HFFc6 (cell line): ENCODE measurements around the gene CELF2. TPM values are rescaled to one million over a fixed set of nuclear protein-coding genes. Genes with fewer than 3 reads are reported as not detected.

Experiments
- DNase-seq: peaks from one replicate; pipeline ENCODE4 v3.0.0-alpha.2; 2018
- H3K27ac Mint-ChIP-seq: 2 replicates; pipeline ENCODE4 v1.8.0; 2020; ENCODE audit warnings: mild to moderate bottlenecking, mixed read lengths
- H3K27me3 Mint-ChIP-seq: 2 replicates; pipeline ENCODE4 v1.8.0; 2021; ENCODE audit warnings: mild to moderate bottlenecking, moderate library complexity, mixed read lengths; ENCODE audit not compliant: insufficient read depth
- H3K36me3 Mint-ChIP-seq: 2 replicates; pipeline ENCODE4 v1.8.0; 2021; ENCODE audit warnings: low read depth, mixed read lengths
- H3K4me1 Mint-ChIP-seq: 2 replicates; pipeline ENCODE4 v1.8.0; 2020; ENCODE audit warnings: low read depth, mixed read lengths
- H3K4me3 Mint-ChIP-seq: 2 replicates; pipeline ENCODE4 v1.8.0; 2020; ENCODE audit warnings: mild to moderate bottlenecking, moderate library complexity, mixed read lengths
- H3K9me3 Mint-ChIP-seq: 2 replicates; pipeline ENCODE4 v1.8.0; 2020; ENCODE audit warnings: mild to moderate bottlenecking, mixed read lengths
- total RNA-seq, 6 experiments: library from RNA; stranded (reverse); fragmentation: NEBNext Ultra II Directional; extraction: Animal tissue kit (Norgen Biotek cat#: 25700); gene quantifications; 2 replicates in 1 of 6; 3 replicates in 5 of 6; pipeline ENCODE4 v1.2.3, GENCODE V29; 2021
- TF ChIP-seq, protein P1 (sequence below): fragments of 200-600 bp; sonication (generic); IDR thresholded peaks from 2 replicates; pipeline ENCODE4 v1.5.0; 2021; ENCODE audit warnings: antibody characterized with exemption, mild to moderate bottlenecking

CELF2 gene
- total RNA-seq, 6 experiments from 2014 or later = 2.7 to 5.2 (median 3.5) TPM

GRCh38 chr10:11193001-11193551, 175.4 kb downstream of the CELF2 start:
- no peak for DNase-seq
- Mint-ChIP-seq H3K27ac (no peak overlapping the region), H3K4me1 (peaks cover 9% of the 10 kb centered on the region), H3K9me3 (peaks cover 9% of the 10 kb centered on the region; the same call in 1 of the 2 replicates), H3K4me3 (no peak overlapping the region), H3K36me3 (no peaks in the 10 kb centered on the region; the same call in 1 of the 2 replicates), H3K27me3 (peaks cover 1% of the 10 kb centered on the region; the same call in 1 of the 2 replicates)
- TF ChIP-seq, protein P1, sequence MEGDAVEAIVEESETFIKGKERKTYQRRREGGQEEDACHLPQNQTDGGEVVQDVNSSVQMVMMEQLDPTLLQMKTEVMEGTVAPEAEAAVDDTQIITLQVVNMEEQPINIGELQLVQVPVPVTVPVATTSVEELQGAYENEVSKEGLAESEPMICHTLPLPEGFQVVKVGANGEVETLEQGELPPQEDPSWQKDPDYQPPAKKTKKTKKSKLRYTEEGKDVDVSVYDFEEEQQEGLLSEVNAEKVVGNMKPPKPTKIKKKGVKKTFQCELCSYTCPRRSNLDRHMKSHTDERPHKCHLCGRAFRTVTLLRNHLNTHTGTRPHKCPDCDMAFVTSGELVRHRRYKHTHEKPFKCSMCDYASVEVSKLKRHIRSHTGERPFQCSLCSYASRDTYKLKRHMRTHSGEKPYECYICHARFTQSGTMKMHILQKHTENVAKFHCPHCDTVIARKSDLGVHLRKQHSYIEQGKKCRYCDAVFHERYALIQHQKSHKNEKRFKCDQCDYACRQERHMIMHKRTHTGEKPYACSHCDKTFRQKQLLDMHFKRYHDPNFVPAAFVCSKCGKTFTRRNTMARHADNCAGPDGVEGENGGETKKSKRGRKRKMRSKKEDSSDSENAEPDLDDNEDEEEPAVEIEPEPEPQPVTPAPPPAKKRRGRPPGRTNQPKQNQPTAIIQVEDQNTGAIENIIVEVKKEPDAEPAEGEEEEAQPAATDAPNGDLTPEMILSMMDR = no peak

DNA sequence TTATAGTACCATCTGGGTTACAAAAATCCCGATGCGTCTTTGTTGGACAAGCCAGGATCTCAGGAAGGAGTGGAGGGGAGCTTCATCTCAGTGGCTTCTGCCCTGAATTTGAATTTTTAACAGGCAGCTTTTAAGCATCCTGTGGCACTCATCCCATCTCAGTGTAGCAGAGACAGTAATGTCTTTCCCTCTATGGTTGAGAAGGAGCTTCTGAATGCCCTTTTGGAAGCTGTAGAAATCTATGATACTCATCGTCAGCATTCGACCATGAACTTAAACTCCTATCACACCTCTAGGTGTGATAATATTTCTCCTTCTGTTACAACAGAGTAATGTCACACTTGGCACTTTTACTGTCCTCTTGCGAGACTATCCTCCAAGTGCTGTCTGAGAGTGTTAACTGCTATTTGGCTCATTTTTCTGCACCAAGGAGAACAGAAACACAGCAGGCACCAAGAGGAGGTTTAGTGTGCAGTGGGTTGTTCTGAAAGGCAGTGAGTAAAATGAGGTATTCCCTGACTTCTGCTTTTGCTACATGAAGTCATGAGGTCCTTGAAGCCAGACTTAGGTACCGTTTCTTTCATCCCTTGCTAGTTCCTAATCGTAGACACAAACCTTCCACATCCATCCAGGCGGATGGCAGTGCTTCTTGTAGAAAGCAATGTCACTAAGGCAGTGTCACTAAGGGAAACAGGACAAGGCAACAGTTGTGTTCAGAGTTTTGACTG, 177.4 kb downstream of the CELF2 start:
- TF ChIP-seq, protein P1 = no peak
- H3K27me3 Mint-ChIP-seq = peaks cover 1% of the 10 kb centered on the region; the same call in 1 of the 2 replicates
- H3K4me3 Mint-ChIP-seq = no peak overlapping the region
- H3K36me3 Mint-ChIP-seq = no peaks in the 10 kb centered on the region; the same call in 1 of the 2 replicates
- DNase-seq = no peak
- H3K9me3 Mint-ChIP-seq = peaks cover 9% of the 10 kb centered on the region; the same call in 1 of the 2 replicates
- peaks cover under 1% of the 10 kb centered on the region; the same call in 1 of the 2 replicates for H3K4me1 Mint-ChIP-seq
- no peak overlapping the region for H3K27ac Mint-ChIP-seq

GRCh38 chr10:11195623-11196022, 178.0 kb downstream of the CELF2 start:
- Mint-ChIP-seq H3K9me3 (peaks cover 15% of the 10 kb centered on the region; the same call in 1 of the 2 replicates), H3K36me3 (no peaks in the 10 kb centered on the region; the same call in 1 of the 2 replicates), H3K4me3 (no peak overlapping the region), H3K4me1 (no peaks in the 10 kb centered on the region; the same call in 1 of the 2 replicates), H3K27ac (no peak overlapping the region), H3K27me3 (peaks cover 1% of the 10 kb centered on the region; the same call in 1 of the 2 replicates)
- TF ChIP-seq, protein P1 = no peak
- DNase-seq = no peak

- peak overlapping the region; percentile 15; the same call in 1 of the 2 replicates for H3K4me3 Mint-ChIP-seq
- DNase-seq = no peak
- peaks cover 1% of the 10 kb centered on the region; the same call in 1 of the 2 replicates for H3K27me3 Mint-ChIP-seq
- no peak overlapping the region for H3K27ac Mint-ChIP-seq
- TF ChIP-seq, protein P1 = no peak
- H3K4me1 Mint-ChIP-seq = no peaks in the 10 kb centered on the region; the same call in 1 of the 2 replicates
- H3K9me3 Mint-ChIP-seq = peaks cover 24% of the 10 kb centered on the region
- H3K36me3 Mint-ChIP-seq = peaks cover 7% of the 10 kb centered on the region; the same call in 1 of the 2 replicates
These were observed 179.6 kb downstream of the CELF2 start for GRCh38 chr10:11197266-11197712.

DNA sequence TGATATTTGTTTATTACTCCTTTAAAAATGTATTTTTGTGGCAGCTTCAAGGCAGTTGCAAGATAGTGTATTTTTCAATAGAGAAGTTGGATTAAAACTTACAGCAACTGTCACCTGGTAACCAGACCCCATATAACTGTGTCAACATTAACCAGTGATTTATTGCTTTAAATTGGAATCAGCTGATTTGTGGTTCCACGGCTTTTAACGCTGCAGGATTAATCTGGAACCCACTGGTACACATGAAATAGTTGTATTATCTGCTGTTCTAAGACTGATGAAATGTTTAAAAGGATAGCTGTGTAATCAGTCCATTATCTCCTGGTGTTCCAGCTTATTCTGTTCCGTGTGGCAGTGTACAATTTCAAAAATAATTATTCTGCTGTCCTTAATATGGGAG, 180.2 kb downstream of the CELF2 start:
- no peak for DNase-seq
- H3K4me3 Mint-ChIP-seq = no peak overlapping the region
- peaks cover 1% of the 10 kb centered on the region; the same call in 1 of the 2 replicates for H3K27me3 Mint-ChIP-seq
- H3K36me3 Mint-ChIP-seq = peaks cover 7% of the 10 kb centered on the region; the same call in 1 of the 2 replicates
- no peaks in the 10 kb centered on the region; the same call in 1 of the 2 replicates for H3K4me1 Mint-ChIP-seq
- TF ChIP-seq, protein P1 = no peak
- peaks cover 24% of the 10 kb centered on the region for H3K9me3 Mint-ChIP-seq
- H3K27ac Mint-ChIP-seq = no peak overlapping the region
